Tibial nerve (tissue), 3 donors: ENCODE data around the gene ADGRG2.

Experiments
- CTCF ChIP-seq, 5 experiments: fragments of 200-600 bp in 3 of 5; fragments of 450-650 bp in 2 of 5; sonication (generic) in 3 of 5; IDR thresholded peaks; one replicate each; pipeline ENCODE4 v1.5.1; 2016 to 2019; ENCODE audit warnings: antibody characterized with exemption in 5 of 5, mild to moderate bottlenecking in 3 of 5, moderate library complexity in 2 of 5
- POLR2A ChIP-seq, 2 donors: fragments of 450-650 bp; IDR thresholded peaks; one replicate each; pipeline ENCODE4 v1.6.1; 2017; ENCODE audit warnings: antibody characterized with exemption in 2 of 2, mild to moderate bottlenecking in 2 of 2, moderate library complexity in 2 of 2

GRCh38 chrX:18974993-18975392 is 147.3 kb downstream of the ADGRG2 start:
- no peak for TF ChIP-seq CTCF (IDR thresholded peaks at IDR 0.05)
- no peak for TF ChIP-seq POLR2A (IDR thresholded peaks at IDR 0.05)
